Measurements from ENCODE around the gene KIAA1549. TPM values are rescaled to one million over a fixed set of nuclear protein-coding genes. Genes with fewer than 3 reads are reported as not detected.

Gene KIAA1549
- total and polyA plus RNA-seq, 2 of the 8 experiments (the other 6 are each of a cell fraction or from before 2014, with no cell fraction given): 6.5 to 17.3 TPM

GRCh38 chr7:138916731-138917130, 64.5 kb downstream of the KIAA1549 start:
- FAIRE-seq (no peak), DNase-seq (ENCODE audit: low read depth in 1 of 2, low spot score in 2 of 2) (peak in 1 of 2 experiments; percentile 32)
- H3K18ac ChIP-seq (ENCODE audit: extremely low read depth, low read length): no peak overlapping the region
- H3K23me2 ChIP-seq (ENCODE audit: low read depth, low read length): no peaks in the 10 kb centered on the region; the same call in 1 of the 2 replicates
- H2BK20ac ChIP-seq (ENCODE audit: low read length): no peak overlapping the region
- no peak overlapping the region for H3K9ac ChIP-seq (replicated peaks in 1 of 4; ENCODE audit: extremely low read depth in 1 of 4, low read depth in 3 of 4, low read length in 3 of 4)
- no peak overlapping the region for H2AK5ac ChIP-seq (ENCODE audit: low read depth, low read length)
- H2AFZ ChIP-seq (ENCODE audit: low read length): no peak overlapping the region
- H2BK15ac ChIP-seq (ENCODE audit: low read length): no peak overlapping the region
- H3K79me2 ChIP-seq (ENCODE audit: control insufficient read depth in 1 of 2, insufficient read depth in 2 of 2, low read length in 2 of 2): no peaks in the 10 kb centered on the region
- no peak overlapping the region for H2BK12ac ChIP-seq (ENCODE audit: low read depth, low read length)
- H4K91ac ChIP-seq (replicated peaks; ENCODE audit: insufficient read length, low read length): no peak overlapping the region
- POLR2A ChIA-PET (ENCODE audit: partially characterized antibody): no interaction called here
- H3K79me1 ChIP-seq (ENCODE audit: low read depth, low read length): peaks cover 3% of the 10 kb centered on the region; the same call in 1 of the 2 replicates
- no peak overlapping the region for H4K5ac ChIP-seq (ENCODE audit: insufficient read length, low read depth, low read length)
- no peak overlapping the region for H3K4me3 ChIP-seq (ENCODE audit: extremely low read depth in 1 of 4, insufficient read depth in 2 of 4, low read depth in 3 of 4, low read length in 4 of 4)
- no peak overlapping the region for H3K27ac ChIP-seq (ENCODE audit: low read depth, low read length)
- no peaks in the 10 kb centered on the region for H3K27me3 ChIP-seq (replicated peaks in 1 of 4; ENCODE audit: control insufficient read depth in 3 of 4, extremely low read depth in 1 of 4, insufficient read depth in 3 of 4, low read length in 3 of 4)
- no peak overlapping the region; the same call in 1 of the 2 replicates for H4K8ac ChIP-seq (ENCODE audit: extremely low read depth, insufficient read depth, low read length)
- no peak overlapping the region for H3K14ac ChIP-seq (ENCODE audit: insufficient read length)
- peak overlapping the region; percentile 28; the same call in 1 of the 2 replicates for H2BK5ac ChIP-seq (ENCODE audit: low read depth, low read length)
- 91% methylated on average over 17 of the region's 17 CpGs; no CpG with 5 or more reads in 1 of the 2 experiments for WGBS, 2 experiments (ENCODE audit: extremely low coverage in 1 of 2, insufficient coverage in 1 of 2, insufficient read length in 1 of 2, insufficient replicate concordance in 2 of 2, low coverage in 1 of 2, low lambda C conversion rate in 2 of 2, missing lambda C conversion rate in 1 of 2)
- H3K4me2 ChIP-seq (ENCODE audit: insufficient read depth in 1 of 2, low read depth in 2 of 2, low read length in 2 of 2): no peak overlapping the region
- peaks cover 0 to 3% of the 10 kb centered on the region in 2 experiments for H4K20me1 ChIP-seq (replicated peaks in 1 of 2; ENCODE audit: control insufficient read depth in 1 of 2, insufficient read depth in 2 of 2, low read length in 2 of 2)
- H3K4me1 ChIP-seq (replicated peaks in 1 of 4; ENCODE audit: control insufficient read depth in 3 of 4, insufficient read depth in 4 of 4, low read length in 3 of 4): peaks cover 0 to 4% (median 0%) of the 10 kb centered on the region in 4 experiments; a peak in 2 of 7 replicates
- peaks cover 4 to 25% (median 18%) of the 10 kb centered on the region in 4 experiments; a peak in 6 of 8 replicates for H3K36me3 ChIP-seq (ENCODE audit: control insufficient read depth in 2 of 4, insufficient read depth in 4 of 4, low read length in 3 of 4)
- CTCF ChIA-PET (ENCODE audit: partially characterized antibody): interaction anchor here (0.6 to 1.3 kb wide), 2 partner anchors 29 to 30 kb away, joined by 3 to 4 read pairs; no protein-coding TSS in a partner anchor
- no peak overlapping the region for H3K56ac ChIP-seq (replicated peaks; ENCODE audit: insufficient read length, low read depth, low read length)
- H3K4ac ChIP-seq (replicated peaks; ENCODE audit: insufficient read length, low read depth, low read length): no peak overlapping the region
- no peak overlapping the region for H3K23ac ChIP-seq (ENCODE audit: insufficient read length)
- H3K9me3 ChIP-seq (ENCODE audit: insufficient read depth in 2 of 2, low read depth in 1 of 2, low read length in 1 of 2): peaks cover 7 to 9% of the 10 kb centered on the region in 2 experiments
- H2BK120ac ChIP-seq (replicated peaks; ENCODE audit: low read depth, low read length): no peak overlapping the region
- TF ChIP-seq GABPA (IDR thresholded peaks at IDR 0.05; ENCODE audit: borderline replicate concordance, insufficient read depth, low read length) (no peak), RFX5 (IDR thresholded peaks at IDR 0.05; ENCODE audit: borderline replicate concordance, low read depth, low read length) (no peak), ATF3 (IDR thresholded peaks at IDR 0.05; ENCODE audit: insufficient read depth, low read depth, low read length) (no peak), POLR2A (IDR thresholded peaks at IDR 0.05; ENCODE audit: control extremely low read depth in 1 of 2, low read depth in 2 of 2, low read length in 2 of 2) (no peak)

Data from H1 (cell line).